ENCODE measurements around the gene CSNK1E.

Gene CSNK1E

DNA sequence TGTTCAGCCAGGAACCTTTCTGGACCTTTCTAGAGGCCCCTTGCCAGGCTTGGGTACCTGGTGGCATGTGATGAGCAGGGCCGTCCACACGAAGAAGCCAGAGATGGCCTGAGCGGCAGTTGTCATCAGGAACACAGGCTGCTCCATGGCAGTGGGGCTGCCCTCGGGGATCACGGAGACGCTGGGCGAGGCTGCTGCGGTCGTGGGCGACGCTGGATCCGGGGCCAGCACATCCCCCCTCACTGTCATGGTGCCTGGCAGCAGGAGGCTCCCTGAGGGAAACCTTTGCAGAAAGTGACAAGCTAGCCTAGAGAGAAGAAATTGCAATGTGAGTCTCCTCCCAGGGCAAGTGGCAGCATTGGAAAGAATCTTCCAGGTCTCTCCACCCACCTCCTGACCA is 69.5 kb downstream of the CSNK1E start:
- DNase-seq, result no peak

DNA sequence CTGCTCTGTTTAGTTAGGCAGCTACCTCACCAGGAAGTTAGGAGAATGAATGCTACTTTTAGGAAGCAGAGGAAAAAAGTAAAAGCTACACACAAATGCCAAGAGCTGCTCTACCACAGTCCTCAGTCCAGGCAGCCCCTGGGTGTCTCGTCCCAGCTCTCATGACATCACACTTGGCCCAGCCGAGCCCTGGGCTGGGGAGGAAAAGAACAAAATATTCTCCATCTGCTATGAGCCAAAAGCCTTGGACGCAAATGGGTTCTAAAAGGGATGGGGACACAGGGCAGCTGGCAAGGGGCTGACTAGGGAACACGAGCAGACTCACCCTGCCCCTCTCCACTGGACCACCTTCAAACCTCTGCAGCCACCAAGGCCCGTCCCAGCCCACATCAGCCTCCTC is 70.5 kb downstream of the CSNK1E start:
- DNase-seq, result no peak

DNA sequence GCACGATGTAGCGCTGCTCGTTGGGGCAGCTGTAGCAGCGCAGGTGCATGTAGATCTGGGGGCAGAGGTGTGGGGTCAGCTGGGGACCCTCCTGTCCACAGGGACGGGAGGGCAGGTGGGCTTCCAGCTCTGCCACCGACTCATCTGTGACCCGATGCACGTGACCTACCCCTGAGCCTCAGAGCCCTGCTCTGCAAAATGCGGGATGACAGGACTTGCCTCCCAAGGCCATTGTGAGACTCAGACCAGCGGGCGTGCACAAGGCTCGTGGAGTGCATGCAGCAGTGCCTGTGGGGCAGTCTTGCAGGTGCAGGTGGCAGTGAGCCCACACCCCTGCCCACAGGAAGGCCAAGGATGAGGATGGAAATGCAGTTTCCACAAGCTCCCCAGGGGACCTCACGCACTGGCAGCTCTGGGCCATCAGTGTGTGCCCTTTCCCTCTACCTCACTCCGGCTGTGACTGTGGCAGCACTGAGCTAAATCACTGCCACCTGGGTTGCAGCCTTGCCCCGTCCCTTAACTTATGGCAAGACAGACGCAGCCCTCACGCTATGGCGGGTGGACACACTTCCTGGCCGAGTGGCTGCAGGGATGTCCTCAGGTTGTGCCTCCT is 71.1 kb downstream of the CSNK1E start:
- DNase-seq, result no peak

DNA sequence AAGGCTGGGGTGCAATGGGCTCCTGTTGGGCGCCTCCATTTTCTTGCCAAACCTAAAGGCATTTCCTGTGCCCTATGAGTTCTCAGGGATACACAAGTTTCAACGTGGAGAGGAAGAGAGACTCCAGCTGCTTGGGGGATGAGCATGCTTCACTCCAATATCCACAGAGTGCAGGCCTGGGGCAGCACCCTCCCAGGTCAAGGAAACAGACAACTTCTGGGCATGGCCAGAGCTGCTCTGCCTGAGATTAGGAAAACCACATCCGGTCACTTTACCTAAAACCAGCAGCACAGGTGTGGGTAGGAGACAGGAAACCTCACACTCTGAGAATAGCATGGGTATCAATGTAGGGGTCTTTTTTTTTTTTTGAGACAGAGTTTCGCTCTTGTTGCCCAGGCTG is 73.1 kb downstream of the CSNK1E start:
- no peak for DNase-seq

DNA sequence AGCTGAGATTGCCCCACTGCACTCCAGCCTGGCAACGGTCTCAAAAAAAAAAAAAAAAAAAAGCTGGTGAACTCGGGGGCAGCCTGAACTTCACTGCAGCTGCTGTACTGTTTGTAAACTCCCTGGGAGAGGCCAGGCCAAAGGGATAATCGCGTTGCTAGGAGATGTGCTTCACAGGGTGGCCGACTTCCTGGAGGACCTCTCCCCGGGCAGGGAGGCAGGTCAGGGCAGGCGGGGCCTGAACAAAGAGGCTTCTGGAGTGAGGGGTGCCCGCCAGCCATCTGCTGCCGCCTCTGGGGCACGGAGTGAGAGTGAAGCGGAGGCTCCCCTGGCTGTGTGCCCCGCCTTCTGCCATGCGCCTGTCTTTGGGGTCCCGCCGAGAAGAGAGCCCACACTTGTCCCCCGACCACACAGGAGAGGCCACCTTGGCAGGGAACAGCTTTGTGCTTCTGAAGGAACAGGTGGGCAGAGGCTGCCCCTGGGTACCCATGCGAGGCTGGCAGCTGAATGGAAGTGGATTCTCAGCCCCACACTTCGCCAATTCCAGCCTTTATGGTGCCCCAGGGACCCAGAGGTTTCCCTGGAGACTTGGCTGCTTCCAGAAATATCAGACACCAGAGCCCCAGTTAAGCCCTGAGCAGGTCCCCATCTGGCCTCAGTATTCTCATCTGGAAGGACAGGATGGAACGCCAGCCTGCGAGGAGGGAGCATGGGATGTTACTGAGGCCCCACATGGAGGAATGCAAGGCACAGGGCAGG is 74.0 kb downstream of the CSNK1E start:
- DNase-seq, result no peak

DNA sequence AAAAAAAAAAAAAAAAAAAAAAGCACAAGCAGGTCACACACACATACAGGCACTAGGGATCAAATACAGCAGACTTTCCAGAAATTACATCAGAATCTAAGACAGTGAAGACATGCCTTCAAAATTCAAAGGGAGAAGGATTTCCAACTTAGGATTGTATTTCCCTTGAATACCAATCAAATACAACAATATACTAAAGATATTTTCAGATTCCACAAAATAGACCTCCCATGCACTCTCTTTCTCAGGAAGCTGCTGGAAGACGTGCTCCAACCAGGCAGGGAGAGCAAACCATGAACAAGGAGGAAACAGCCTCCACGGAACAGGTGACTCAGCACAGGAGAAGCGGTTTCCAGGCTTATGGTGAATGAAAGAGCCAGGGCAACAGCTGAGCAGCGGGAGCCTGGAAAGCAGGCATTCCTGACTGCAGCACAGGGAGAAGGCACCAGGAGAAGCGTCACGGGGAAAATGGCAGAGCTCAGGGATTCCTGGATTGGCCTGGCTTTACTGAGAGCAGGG is 76.4 kb downstream of the CSNK1E start:
- no peak for DNase-seq

All from T-helper 9 cell (primary cell).